ENCODE measurements around the gene KMT2B.

KMT2B gene

DNA sequence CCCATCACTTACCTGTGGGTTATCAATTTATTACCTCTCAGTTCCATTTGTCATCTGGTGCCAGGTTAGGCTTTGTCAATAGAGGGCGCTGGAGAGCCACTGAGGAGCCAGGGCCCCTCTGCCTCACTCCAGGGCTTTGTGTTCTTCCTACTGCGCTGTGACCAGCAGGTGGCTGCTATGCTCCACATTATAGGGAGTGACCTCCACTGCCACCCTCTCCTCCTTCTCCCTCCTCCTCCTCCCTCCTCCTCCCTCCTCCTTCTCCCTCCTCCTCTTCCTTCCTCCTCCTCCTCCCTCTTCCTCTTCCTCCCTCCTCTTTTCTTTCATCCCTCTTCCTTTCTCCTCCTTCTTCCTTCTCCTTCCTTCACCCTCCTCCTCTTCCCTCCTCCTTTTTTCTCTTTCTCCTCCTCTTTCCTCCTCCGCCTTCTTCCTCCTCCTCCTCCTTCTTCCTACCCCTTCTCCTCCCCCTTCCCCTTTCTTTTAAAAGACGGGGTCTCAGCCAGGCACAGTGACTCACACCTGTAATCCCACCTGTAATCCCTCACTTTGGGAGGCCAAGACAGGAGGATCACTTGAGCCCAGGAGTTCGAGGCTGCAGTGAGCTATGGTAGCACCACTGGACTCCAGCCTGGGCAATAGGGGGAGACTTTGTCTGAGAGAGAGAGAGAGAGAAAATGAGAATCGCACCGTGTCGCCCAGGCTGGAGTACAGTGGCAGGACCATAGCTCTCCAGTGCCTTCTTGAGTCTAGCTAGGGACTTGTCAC is 23.8 kb upstream of the KMT2B start (continued):
- TF ChIP-seq ZNF366 (tag by site-specific recombination; conservative IDR thresholded peaks at IDR 0.05) (peak; percentile 100), KLF1 (tag by site-specific recombination; IDR thresholded peaks at IDR 0.05) (peak; percentile 71), ZNF654 (tag by site-specific recombination; IDR thresholded peaks at IDR 0.05; ENCODE audit: low read depth) (peak; percentile 100), ZNF558 (tag by site-specific recombination; IDR thresholded peaks at IDR 0.05) (no peak; the same call in 1 of the 2 replicates), ZNF2 (tag by site-specific recombination; IDR thresholded peaks at IDR 0.05) (peak; percentile 91; the same call in 1 of the 2 replicates), ZNF239 (tag by site-specific recombination; IDR thresholded peaks at IDR 0.05) (peak; percentile 86; the same call in 1 of the 2 replicates), GFI1B (tag by site-specific recombination; IDR thresholded peaks at IDR 0.05) (no peak), ZNF280D (tag by site-specific recombination; IDR thresholded peaks at IDR 0.05) (no peak), HOXA7 (CRISPR knock-in tag; IDR thresholded peaks at IDR 0.05; ENCODE audit: borderline replicate concordance) (no peak)
- TF ChIP-seq, protein P1, sequence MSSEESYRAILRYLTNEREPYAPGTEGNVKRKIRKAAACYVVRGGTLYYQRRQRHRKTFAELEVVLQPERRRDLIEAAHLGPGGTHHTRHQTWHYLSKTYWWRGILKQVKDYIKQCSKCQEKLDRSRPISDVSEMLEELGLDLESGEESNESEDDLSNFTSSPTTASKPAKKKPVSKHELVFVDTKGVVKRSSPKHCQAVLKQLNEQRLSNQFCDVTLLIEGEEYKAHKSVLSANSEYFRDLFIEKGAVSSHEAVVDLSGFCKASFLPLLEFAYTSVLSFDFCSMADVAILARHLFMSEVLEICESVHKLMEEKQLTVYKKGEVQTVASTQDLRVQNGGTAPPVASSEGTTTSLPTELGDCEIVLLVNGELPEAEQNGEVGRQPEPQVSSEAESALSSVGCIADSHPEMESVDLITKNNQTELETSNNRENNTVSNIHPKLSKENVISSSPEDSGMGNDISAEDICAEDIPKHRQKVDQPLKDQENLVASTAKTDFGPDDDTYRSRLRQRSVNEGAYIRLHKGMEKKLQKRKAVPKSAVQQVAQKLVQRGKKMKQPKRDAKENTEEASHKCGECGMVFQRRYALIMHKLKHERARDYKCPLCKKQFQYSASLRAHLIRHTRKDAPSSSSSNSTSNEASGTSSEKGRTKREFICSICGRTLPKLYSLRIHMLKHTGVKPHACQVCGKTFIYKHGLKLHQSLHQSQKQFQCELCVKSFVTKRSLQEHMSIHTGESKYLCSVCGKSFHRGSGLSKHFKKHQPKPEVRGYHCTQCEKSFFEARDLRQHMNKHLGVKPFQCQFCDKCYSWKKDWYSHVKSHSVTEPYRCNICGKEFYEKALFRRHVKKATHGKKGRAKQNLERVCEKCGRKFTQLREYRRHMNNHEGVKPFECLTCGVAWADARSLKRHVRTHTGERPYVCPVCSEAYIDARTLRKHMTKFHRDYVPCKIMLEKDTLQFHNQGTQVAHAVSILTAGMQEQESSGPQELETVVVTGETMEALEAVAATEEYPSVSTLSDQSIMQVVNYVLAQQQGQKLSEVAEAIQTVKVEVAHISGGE (tag by site-specific recombination; conservative IDR thresholded peaks at IDR 0.05; ENCODE audit: low read depth), result peak; percentile 32
- TF ChIP-seq, protein P2, sequence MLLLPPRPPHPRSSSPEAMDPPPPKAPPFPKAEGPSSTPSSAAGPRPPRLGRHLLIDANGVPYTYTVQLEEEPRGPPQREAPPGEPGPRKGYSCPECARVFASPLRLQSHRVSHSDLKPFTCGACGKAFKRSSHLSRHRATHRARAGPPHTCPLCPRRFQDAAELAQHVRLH (tag by site-specific recombination; IDR thresholded peaks at IDR 0.05), result 0 out of 2 replicates have a peak, but pooled peaks have one; percentile 52
- TF ChIP-seq, protein P3, sequence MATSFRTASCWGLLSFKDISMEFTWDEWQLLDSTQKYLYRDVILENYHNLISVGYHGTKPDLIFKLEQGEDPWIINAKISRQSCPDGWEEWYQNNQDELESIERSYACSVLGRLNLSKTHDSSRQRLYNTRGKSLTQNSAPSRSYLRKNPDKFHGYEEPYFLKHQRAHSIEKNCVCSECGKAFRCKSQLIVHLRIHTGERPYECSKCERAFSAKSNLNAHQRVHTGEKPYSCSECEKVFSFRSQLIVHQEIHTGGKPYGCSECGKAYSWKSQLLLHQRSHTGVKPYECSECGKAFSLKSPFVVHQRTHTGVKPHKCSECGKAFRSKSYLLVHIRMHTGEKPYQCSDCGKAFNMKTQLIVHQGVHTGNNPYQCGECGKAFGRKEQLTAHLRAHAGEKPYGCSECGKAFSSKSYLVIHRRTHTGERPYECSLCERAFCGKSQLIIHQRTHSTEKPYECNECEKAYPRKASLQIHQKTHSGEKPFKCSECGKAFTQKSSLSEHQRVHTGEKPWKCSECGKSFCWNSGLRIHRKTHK (tag by site-specific recombination; IDR thresholded peaks at IDR 0.05), result no peak

DNA sequence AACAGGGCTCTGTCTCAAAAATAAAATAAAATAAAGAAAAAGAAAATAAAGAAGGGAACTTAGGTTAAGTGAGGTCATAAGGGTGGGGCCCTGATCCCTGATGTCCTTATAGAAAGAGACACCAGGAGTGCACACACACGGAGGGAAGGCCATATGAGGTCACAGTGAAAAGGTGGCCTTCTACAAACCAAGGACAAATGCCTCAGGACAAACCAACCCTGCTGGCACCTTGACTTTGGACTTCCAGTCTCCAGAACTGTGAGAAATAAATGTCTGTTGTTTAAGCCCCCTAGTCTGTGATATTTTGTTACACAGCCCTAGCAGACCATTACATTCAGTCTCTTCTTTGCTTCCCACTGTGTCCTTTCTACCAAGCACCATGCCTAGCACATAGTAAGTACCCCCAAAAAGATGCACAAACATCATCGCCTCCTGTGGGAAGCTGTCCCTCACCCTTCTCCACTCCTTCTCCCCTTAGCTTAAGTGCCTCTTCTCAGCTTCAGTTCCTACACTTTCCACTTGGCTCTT is 21.8 kb upstream of the KMT2B start:
- CTCF ChIA-PET, result interaction anchor here (0.5 to 10.4 kb wide), 14 partner anchors 8 to 1521 kb away, joined by 3 to 119 read pairs (median 4); partner anchors contain the start of genes LIN37, PSENEN, U2AF1L4 and ZBTB32
- H3K4me3 ChIP-seq (ENCODE audit: low read depth, low read length), result no peak overlapping the region
- TF ChIP-seq RBAK (tag by site-specific recombination; IDR thresholded peaks at IDR 0.05) (peak; percentile 94), SP7 (tag by site-specific recombination; IDR thresholded peaks at IDR 0.05) (no peak), ZNF280D (tag by site-specific recombination; IDR thresholded peaks at IDR 0.05) (0 out of 2 replicates have a peak, but pooled peaks have one; percentile 11), ZNF548 (tag by site-specific recombination; IDR thresholded peaks at IDR 0.05) (peak; percentile 97)
- H3K4me1 ChIP-seq (ENCODE audit: control insufficient read depth, insufficient read depth, low read length), result no peaks in the 10 kb centered on the region
- H3K36me3 ChIP-seq (ENCODE audit: control insufficient read depth in 2 of 2, insufficient read depth in 1 of 2, low read length in 2 of 2), result no peaks in the 10 kb centered on the region
- H3K9me3 ChIP-seq (ENCODE audit: control insufficient read depth, insufficient read depth, low read depth, low read length), result no peaks in the 10 kb centered on the region; the same call in 1 of the 2 replicates
- H3K27ac ChIP-seq (ENCODE audit: extremely low read depth, low read depth, low read length), result no peak overlapping the region
- POLR2A ChIA-PET, result interaction anchor here (1.2 to 2.4 kb wide), 2 partner anchors 18 to 235 kb away, joined by 3 to 6 read pairs; no protein-coding TSS in a partner anchor
